Peyer's patch (tissue), 4 donors: ENCODE measurements around the gene RBP4. TPM values are rescaled to one million over a fixed set of nuclear protein-coding genes. Genes with fewer than 3 reads are reported as not detected.

Experiments used
- DNase-seq, 3 donors: peaks; one replicate each; pipeline ENCODE4 v3.0.0-alpha.2; 2017 to 2019
- H3K27ac ChIP-seq, 4 donors: fragments of 200-600 bp; sonication (generic); one replicate each; pipeline ENCODE4 v1.5.1; 2016 to 2019
- H3K27me3 ChIP-seq, 2 donors: fragments of 200-600 bp; sonication (generic); one replicate each; pipeline ENCODE4 v1.5.1; 2019
- H3K36me3 ChIP-seq, 3 donors: fragments of 200-600 bp; sonication (generic); one replicate each; pipeline ENCODE4 v1.5.1; 2016 to 2019
- H3K4me1 ChIP-seq, 4 donors: fragments of 200-600 bp; sonication (generic); one replicate each; pipeline ENCODE4 v1.5.1; 2016 to 2019
- H3K4me3 ChIP-seq, 4 donors: fragments of 200-600 bp; sonication (generic); 1 replicate in 3 of 4; 2 replicates in 1 of 4; pipeline ENCODE4 v1.5.1; 2016 to 2019; ENCODE audit warnings: mild to moderate bottlenecking in 1 of 4
- H3K9me3 ChIP-seq, 4 donors: fragments of 200-600 bp; sonication (generic); one replicate each; pipeline ENCODE4 v1.5.1; 2016 to 2019; ENCODE audit warnings: mild to moderate bottlenecking in 1 of 4
- POLR2A ChIP-seq, 2 donors: fragments of 450-650 bp; IDR thresholded peaks; one replicate each; pipeline ENCODE4 v1.5.1; 2017; ENCODE audit warnings: antibody characterized with exemption in 2 of 2, mild to moderate bottlenecking in 2 of 2, moderate library complexity in 2 of 2
- total RNA-seq, 4 donors: library from RNA; depleted of rRNA; stranded (reverse); fragments of >200 nt; gene quantifications; one replicate each; pipeline ENCODE4 v1.1.0, GENCODE V29; 2016
- TF ChIP-seq, protein P1 (sequence below), 6 experiments: fragments of 450-650 bp in 4 of 6; fragments of 200-600 bp in 2 of 6; sonication (generic) in 1 of 6; IDR thresholded peaks; one replicate each; pipeline ENCODE4 v1.5.1; 2017 to 2019; ENCODE audit warnings: antibody characterized with exemption in 6 of 6, mild to moderate bottlenecking in 3 of 6, moderate library complexity in 1 of 6

RBP4 gene
- total RNA-seq, 4 donors from 2014 or later, result 1.7 to 3.9 TPM; not detected in 2

DNA sequence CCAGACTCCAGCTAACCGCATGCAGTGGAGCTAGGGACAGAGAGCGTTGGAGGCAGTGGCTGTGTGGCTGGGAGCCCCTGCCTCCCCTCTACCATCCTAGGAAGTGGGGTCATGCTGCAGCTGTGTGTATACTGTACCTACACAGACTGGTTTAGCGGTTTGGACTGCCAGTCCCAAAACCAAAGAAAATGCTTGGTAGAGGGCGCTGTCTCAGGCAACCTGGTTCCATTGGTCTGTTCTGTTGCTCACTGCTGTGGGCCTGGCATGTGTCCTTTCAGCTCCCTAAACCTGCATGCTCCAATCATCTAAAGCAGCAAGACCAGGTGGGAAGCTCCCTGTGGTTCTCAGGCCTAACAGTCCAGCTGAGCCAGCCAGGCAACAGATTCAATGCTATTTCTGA, 4.5 kb downstream of the RBP4 start:
- H3K36me3 ChIP-seq, result no peaks in the 10 kb centered on the region
- no peak for DNase-seq
- TF ChIP-seq POLR2A (IDR thresholded peaks at IDR 0.05), result no peak
- TF ChIP-seq, protein P1, sequence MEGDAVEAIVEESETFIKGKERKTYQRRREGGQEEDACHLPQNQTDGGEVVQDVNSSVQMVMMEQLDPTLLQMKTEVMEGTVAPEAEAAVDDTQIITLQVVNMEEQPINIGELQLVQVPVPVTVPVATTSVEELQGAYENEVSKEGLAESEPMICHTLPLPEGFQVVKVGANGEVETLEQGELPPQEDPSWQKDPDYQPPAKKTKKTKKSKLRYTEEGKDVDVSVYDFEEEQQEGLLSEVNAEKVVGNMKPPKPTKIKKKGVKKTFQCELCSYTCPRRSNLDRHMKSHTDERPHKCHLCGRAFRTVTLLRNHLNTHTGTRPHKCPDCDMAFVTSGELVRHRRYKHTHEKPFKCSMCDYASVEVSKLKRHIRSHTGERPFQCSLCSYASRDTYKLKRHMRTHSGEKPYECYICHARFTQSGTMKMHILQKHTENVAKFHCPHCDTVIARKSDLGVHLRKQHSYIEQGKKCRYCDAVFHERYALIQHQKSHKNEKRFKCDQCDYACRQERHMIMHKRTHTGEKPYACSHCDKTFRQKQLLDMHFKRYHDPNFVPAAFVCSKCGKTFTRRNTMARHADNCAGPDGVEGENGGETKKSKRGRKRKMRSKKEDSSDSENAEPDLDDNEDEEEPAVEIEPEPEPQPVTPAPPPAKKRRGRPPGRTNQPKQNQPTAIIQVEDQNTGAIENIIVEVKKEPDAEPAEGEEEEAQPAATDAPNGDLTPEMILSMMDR (IDR thresholded peaks at IDR 0.05), result no peak
- no peak overlapping the region for H3K4me3 ChIP-seq
- no peaks in the 10 kb centered on the region for H3K27me3 ChIP-seq
- no peak overlapping the region for H3K27ac ChIP-seq
- no peaks in the 10 kb centered on the region for H3K9me3 ChIP-seq
- H3K4me1 ChIP-seq, result peaks cover 0 to 21% (median 0%) of the 10 kb centered on the region in 4 donors

DNA sequence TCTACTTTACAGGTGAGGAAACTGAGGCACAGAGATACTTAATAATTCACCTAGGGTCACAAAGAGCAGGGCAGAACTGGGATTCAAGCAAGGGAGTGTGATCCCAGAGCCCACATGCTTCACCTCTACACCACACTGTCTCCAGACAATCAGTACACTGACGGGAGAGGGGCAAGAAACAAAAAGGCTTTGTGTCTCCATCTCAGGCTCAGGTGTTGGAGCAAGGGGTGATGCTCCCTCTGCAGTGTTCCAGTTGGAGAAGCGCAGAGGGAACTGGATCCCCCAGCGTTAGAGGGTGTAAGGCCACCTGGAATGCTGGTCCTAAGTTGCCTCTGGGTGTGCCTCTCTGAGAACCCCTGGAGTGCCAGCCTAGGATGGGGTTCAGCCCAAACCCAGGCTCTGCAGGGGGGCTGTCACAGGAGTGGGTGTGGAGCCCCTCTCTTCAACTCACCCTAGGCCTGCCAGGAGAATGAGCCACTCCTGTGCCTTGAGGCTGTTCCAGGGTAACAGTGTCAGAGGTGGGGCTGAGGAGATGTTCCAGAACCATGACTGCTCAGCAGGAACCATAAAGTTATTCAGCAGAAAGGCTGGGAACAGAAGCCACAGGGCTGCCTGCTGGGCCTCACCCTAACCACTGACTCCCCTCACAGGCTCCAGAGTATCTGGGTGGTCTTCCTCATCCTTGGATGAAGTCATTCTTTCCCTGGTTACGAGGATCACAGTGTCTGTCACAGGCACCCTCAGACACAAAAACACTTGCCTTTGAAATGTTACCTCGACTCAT, 5.5 kb downstream of the RBP4 start:
- no peaks in the 10 kb centered on the region for H3K36me3 ChIP-seq
- H3K9me3 ChIP-seq, result no peaks in the 10 kb centered on the region
- no peak for DNase-seq
- no peak overlapping the region for H3K4me3 ChIP-seq
- H3K4me1 ChIP-seq, result peaks cover 0 to 17% (median 0%) of the 10 kb centered on the region in 4 donors
- no peak for TF ChIP-seq POLR2A (IDR thresholded peaks at IDR 0.05)
- TF ChIP-seq, protein P1 (IDR thresholded peaks at IDR 0.05), result no peak
- H3K27ac ChIP-seq, result no peak overlapping the region
- no peaks in the 10 kb centered on the region for H3K27me3 ChIP-seq

DNA sequence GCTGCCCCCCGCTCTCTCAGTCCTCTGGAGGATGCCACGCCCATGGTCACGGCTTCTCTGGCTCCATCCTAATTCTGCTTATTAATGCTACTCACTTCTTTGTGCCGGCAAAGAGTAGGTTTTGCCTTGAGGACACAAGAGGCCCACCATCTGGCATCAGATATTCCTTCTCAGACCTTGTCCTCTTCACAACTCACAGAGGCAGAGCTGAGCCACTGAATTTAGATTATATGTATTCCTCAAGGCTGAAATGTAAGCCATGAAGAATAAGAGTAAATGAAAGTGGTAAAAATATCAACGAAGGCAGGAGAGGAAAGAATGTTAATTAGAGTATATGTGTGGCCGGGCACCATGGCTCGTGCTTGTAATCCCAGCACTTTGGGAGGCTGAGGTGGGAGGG, 6.5 kb downstream of the RBP4 start:
- H3K27me3 ChIP-seq, result no peaks in the 10 kb centered on the region
- H3K9me3 ChIP-seq, result no peaks in the 10 kb centered on the region
- no peak for DNase-seq
- no peak for TF ChIP-seq POLR2A (IDR thresholded peaks at IDR 0.05)
- TF ChIP-seq, protein P1 (IDR thresholded peaks at IDR 0.05), result no peak
- peaks cover 0 to 14% (median 0%) of the 10 kb centered on the region in 4 donors for H3K4me1 ChIP-seq
- no peaks in the 10 kb centered on the region for H3K36me3 ChIP-seq
- H3K4me3 ChIP-seq, result no peak overlapping the region
- H3K27ac ChIP-seq, result no peak overlapping the region

DNA sequence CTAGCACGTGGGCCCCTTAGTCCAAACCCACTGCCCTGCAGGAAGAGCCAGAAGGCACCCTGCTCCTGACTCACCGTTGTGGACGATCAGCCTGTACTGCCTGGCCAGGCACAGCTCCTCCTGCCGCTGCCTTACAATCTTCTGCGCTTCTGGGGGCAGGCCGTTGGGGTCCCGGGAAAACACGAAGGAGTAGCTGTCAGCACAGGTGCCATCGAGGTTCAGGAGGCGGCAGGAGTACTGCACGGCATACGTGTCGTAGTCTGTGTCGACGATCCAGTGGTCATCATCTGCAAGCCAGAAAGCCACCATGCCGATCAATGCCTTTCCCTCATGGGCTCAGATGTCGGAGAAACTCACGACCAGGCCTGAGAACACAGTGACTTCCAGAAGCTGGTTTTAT, 7.3 kb downstream of the RBP4 start:
- no peaks in the 10 kb centered on the region for H3K9me3 ChIP-seq
- TF ChIP-seq, protein P1 (IDR thresholded peaks at IDR 0.05), result no peak
- DNase-seq, result no peak
- no peak overlapping the region for H3K4me3 ChIP-seq
- H3K27ac ChIP-seq, result no peak overlapping the region
- peaks cover 0 to 14% (median 0%) of the 10 kb centered on the region in 4 donors for H3K4me1 ChIP-seq
- no peaks in the 10 kb centered on the region for H3K36me3 ChIP-seq
- H3K27me3 ChIP-seq, result no peaks in the 10 kb centered on the region

DNA sequence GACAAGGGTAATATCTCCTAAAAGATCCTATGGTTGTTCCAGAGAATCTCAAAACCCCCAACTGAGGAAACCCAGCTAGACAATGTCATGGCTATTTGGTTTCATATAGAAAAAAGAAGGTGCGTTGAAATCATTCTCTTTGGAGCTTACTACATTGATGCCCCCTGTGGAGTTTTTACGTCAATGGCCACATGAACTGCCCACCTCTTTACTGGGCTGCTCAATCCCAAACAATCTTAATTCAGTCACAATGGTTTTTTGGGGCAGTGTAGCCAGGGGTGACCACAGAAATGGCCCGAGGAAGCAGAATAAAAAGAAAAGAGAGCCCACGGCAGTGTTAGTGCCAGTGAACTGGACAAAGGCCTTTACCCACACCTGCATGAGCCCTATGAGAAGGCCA, 7.8 kb downstream of the RBP4 start:
- no peaks in the 10 kb centered on the region for H3K9me3 ChIP-seq
- H3K4me3 ChIP-seq, result no peak overlapping the region
- no peak overlapping the region for H3K27ac ChIP-seq
- H3K36me3 ChIP-seq, result no peaks in the 10 kb centered on the region
- H3K27me3 ChIP-seq, result no peaks in the 10 kb centered on the region
- TF ChIP-seq, protein P1 (IDR thresholded peaks at IDR 0.05), result no peak
- TF ChIP-seq POLR2A (IDR thresholded peaks at IDR 0.05), result no peak
- DNase-seq, result no peak
- peaks cover 0 to 14% (median 0%) of the 10 kb centered on the region in 4 donors for H3K4me1 ChIP-seq
